C4-2B (cell line): ENCODE results near the gene CHST10.
"Not testable (repeated sequence)": the region's sequence is repeated elsewhere in the genome, so short reads cannot be mapped to it uniquely, and the experiment has no call there.

ENCODE experiments used
- H3K27ac ChIP-seq: fragments of 450-650 bp; 2 replicates; pipeline ENCODE4 v1.5.1; 2017
- ZFX ChIP-seq: fragments of 450-650 bp; IDR thresholded peaks from 2 replicates; pipeline ENCODE4 v1.6.1; 2017
- TF ChIP-seq, protein P1 (sequence below): fragments of 450-650 bp; conservative IDR thresholded peaks from 2 replicates; pipeline ENCODE4 v1.5.1; 2017; ENCODE audit warnings: mild to moderate bottlenecking

Gene CHST10

GRCh38 chr2:100344433-100344832 is 73.0 kb downstream of the CHST10 start:
- no peak for TF ChIP-seq ZFX
- TF ChIP-seq, protein P1, sequence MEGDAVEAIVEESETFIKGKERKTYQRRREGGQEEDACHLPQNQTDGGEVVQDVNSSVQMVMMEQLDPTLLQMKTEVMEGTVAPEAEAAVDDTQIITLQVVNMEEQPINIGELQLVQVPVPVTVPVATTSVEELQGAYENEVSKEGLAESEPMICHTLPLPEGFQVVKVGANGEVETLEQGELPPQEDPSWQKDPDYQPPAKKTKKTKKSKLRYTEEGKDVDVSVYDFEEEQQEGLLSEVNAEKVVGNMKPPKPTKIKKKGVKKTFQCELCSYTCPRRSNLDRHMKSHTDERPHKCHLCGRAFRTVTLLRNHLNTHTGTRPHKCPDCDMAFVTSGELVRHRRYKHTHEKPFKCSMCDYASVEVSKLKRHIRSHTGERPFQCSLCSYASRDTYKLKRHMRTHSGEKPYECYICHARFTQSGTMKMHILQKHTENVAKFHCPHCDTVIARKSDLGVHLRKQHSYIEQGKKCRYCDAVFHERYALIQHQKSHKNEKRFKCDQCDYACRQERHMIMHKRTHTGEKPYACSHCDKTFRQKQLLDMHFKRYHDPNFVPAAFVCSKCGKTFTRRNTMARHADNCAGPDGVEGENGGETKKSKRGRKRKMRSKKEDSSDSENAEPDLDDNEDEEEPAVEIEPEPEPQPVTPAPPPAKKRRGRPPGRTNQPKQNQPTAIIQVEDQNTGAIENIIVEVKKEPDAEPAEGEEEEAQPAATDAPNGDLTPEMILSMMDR = no peak
- H3K27ac ChIP-seq = no peak overlapping the region

- not testable (repeated sequence) for H3K27ac ChIP-seq
These were observed 75.0 kb downstream of the CHST10 start for GRCh38 chr2:100342466-100342865.
